Mesenchymal stem cell (in vitro differentiated cells and primary cell): ENCODE results near the gene ITGB3.

Source experiments
- DNase-seq: peaks from one replicate; pipeline ENCODE4 v3.0.0-alpha.2; 2013
- H2AFZ ChIP-seq: one replicate; pipeline ENCODE4 v1.6.1; 2013; ENCODE audit warnings: low read depth, mild to moderate bottlenecking, control low read depth, inconsistent platforms, low read length, moderate library complexity
- H2AK5ac ChIP-seq: 2 replicates; pipeline ENCODE4 v1.6.1; 2013; ENCODE audit warnings: low read length, moderate library complexity, mild to moderate bottlenecking, inconsistent platforms; ENCODE audit not compliant: severe bottlenecking
- H2BK120ac ChIP-seq: one replicate; pipeline ENCODE4 v1.6.1; 2013; ENCODE audit warnings: low read depth, mild to moderate bottlenecking, inconsistent platforms, low read length, moderate library complexity
- H2BK12ac ChIP-seq, 2 experiments: one replicate each; pipeline ENCODE4 v1.6.1; 2013; ENCODE audit warnings: inconsistent platforms in 2 of 2, low read length in 2 of 2, mild to moderate bottlenecking in 2 of 2, moderate library complexity in 2 of 2, control low read depth in 1 of 2
- H2BK15ac ChIP-seq: one replicate; pipeline ENCODE4 v1.6.1; 2013; ENCODE audit warnings: mild to moderate bottlenecking, low read depth, inconsistent platforms; ENCODE audit not compliant: poor library complexity, severe bottlenecking
- H2BK5ac ChIP-seq: 2 replicates; pipeline ENCODE4 v1.6.1; 2013; ENCODE audit warnings: low read depth, mild to moderate bottlenecking, low read length, control low read depth, inconsistent platforms; ENCODE audit not compliant: poor library complexity, severe bottlenecking
- H3K14ac ChIP-seq, 2 experiments: one replicate each; pipeline ENCODE4 v1.6.1; 2013; ENCODE audit warnings: inconsistent platforms in 2 of 2, low read length in 2 of 2, control low read depth in 1 of 2, mild to moderate bottlenecking in 1 of 2, moderate library complexity in 1 of 2
- H3K18ac ChIP-seq, 2 experiments: one replicate each; pipeline ENCODE4 v1.6.1; 2013; ENCODE audit warnings: inconsistent platforms in 2 of 2, low read length in 2 of 2, control low read depth in 1 of 2, low read depth in 1 of 2, mild to moderate bottlenecking in 1 of 2
- H3K23ac ChIP-seq, 2 experiments: one replicate each; pipeline ENCODE4 v1.6.1; 2013; ENCODE audit warnings: inconsistent platforms in 2 of 2, low read length in 2 of 2, mild to moderate bottlenecking in 2 of 2, moderate library complexity in 2 of 2, control low read depth in 1 of 2
- H3K27ac ChIP-seq: 2 replicates; pipeline ENCODE4 v1.5.1; 2013; ENCODE audit warnings: mild to moderate bottlenecking, moderate library complexity, low read length, control low read depth, inconsistent platforms; ENCODE audit not compliant: poor library complexity, severe bottlenecking
- H3K27me3 ChIP-seq, 2 experiments: 2 replicates each; pipeline versions ENCODE4 v1.6.1 to v1.7.0; 2013; ENCODE audit warnings: low read length in 2 of 2, mild to moderate bottlenecking in 2 of 2, moderate library complexity in 2 of 2, control low read depth in 1 of 2, inconsistent platforms in 1 of 2; ENCODE audit not compliant: control insufficient read depth in 1 of 2, insufficient read depth in 1 of 2
- H3K36me3 ChIP-seq, 2 experiments: 2 replicates each; pipeline versions ENCODE4 v1.6.1 to v1.7.0; 2013; ENCODE audit warnings: low read length in 2 of 2, control low read depth in 1 of 2, inconsistent platforms in 1 of 2, low read depth in 1 of 2, mild to moderate bottlenecking in 1 of 2; ENCODE audit not compliant: insufficient read depth in 2 of 2, control insufficient read depth in 1 of 2
- H3K4ac ChIP-seq, 2 experiments: one replicate each; pipeline ENCODE4 v1.6.1; 2013; ENCODE audit warnings: inconsistent platforms in 2 of 2, low read length in 2 of 2, mild to moderate bottlenecking in 2 of 2, moderate library complexity in 2 of 2, control low read depth in 1 of 2, low read depth in 1 of 2
- H3K4me1 ChIP-seq: 2 replicates; pipeline ENCODE4 v1.6.1; 2013; ENCODE audit warnings: low read depth, low read length, control low read depth; ENCODE audit not compliant: control insufficient read depth, insufficient read depth
- H3K4me2 ChIP-seq: 2 replicates; pipeline ENCODE4 v1.6.1; 2013; ENCODE audit warnings: low read length, mild to moderate bottlenecking, inconsistent platforms; ENCODE audit not compliant: poor library complexity, severe bottlenecking
- H3K4me3 ChIP-seq, 2 experiments: 2 replicates each; pipeline versions ENCODE4 v1.5.1 to v1.7.0; 2013; ENCODE audit warnings: low read length in 2 of 2, mild to moderate bottlenecking in 2 of 2, control low read depth in 1 of 2, low read depth in 1 of 2; ENCODE audit not compliant: insufficient read depth in 1 of 2
- H3K79me1 ChIP-seq: replicated peaks from 2 replicates; pipeline ENCODE4 v1.6.1; 2013; ENCODE audit warnings: mild to moderate bottlenecking, control low read depth, low read length, inconsistent platforms; ENCODE audit not compliant: poor library complexity, severe bottlenecking
- H3K9ac ChIP-seq: 2 replicates; pipeline ENCODE4 v1.7.0; 2013; ENCODE audit warnings: mild to moderate bottlenecking, low read length, moderate library complexity
- H3K9me3 ChIP-seq: 2 replicates; pipeline ENCODE4 v1.7.0; 2013; ENCODE audit warnings: mild to moderate bottlenecking, low read length; ENCODE audit not compliant: control insufficient read depth
- H4K8ac ChIP-seq: one replicate; pipeline ENCODE4 v1.6.1; 2013; ENCODE audit warnings: inconsistent platforms, mild to moderate bottlenecking, low read length, moderate library complexity
- H4K91ac ChIP-seq: one replicate; pipeline ENCODE4 v1.6.1; 2013; ENCODE audit warnings: mild to moderate bottlenecking, low read length, inconsistent platforms
- WGBS: methylation state at CpG from one replicate; pipeline ENCODE4 v1.1.7; 2013; ENCODE audit warnings: mixed read lengths; 5-methylcytosine and 5-hydroxymethylcytosine counted together

Gene ITGB3

DNA sequence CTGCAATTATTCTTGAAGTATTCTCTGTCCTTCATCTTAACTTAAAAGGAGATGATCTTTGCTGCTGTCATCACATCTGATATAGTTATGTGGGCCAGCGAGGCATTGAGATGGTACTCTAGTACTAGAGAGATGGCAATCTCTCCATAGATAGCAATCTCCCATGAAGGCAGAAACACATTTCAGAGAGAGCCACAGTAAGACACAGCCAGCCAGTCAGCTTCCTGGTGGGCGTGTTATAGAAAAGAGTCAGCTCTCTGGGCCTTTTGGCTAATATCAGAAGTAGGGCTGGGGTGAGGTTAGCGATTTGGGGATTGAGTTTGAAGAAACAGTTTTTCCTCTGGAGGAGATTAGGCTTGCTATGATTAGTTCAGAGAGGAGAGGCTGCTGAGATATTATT is 47.5 kb downstream of the ITGB3 start:
- no peak overlapping the region for H3K4me2 ChIP-seq

DNA sequence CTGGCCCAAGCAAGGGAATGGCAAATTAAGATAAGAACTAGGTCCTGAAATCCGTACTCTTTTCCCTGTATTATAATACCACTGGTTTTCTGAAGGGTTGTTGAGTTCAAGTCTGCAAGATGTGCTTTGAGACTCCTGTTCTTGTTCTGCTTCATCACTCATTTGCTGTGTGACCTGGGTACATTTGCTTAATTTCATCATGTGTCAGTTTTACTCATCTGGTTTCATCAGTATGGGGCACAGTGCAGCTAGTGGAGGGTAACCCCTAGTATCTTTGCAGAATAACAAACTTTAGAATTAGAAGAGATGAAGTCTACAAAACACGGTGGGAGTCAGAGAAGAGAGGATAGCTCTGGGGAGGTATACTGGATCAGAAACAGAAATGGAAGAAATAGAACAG is 48.2 kb downstream of the ITGB3 start:
- no peak overlapping the region for H4K91ac ChIP-seq
- no peak overlapping the region for H2BK15ac ChIP-seq
- H3K18ac ChIP-seq, result no peak overlapping the region
- H3K23ac ChIP-seq, result no peak overlapping the region
- peaks cover 4% of the 10 kb centered on the region for H3K9me3 ChIP-seq
- H3K9ac ChIP-seq, result no peak overlapping the region
- no peak for DNase-seq
- H3K4me3 ChIP-seq, result no peak overlapping the region
- no peak overlapping the region for H2BK12ac ChIP-seq
- peaks cover 56 to 99% of the 10 kb centered on the region in 2 experiments for H3K36me3 ChIP-seq
- no peak overlapping the region for H2BK5ac ChIP-seq
- peaks cover 9% of the 10 kb centered on the region for H3K4me1 ChIP-seq
- no peak overlapping the region for H2AK5ac ChIP-seq
- no peak overlapping the region for H4K8ac ChIP-seq
- H2BK120ac ChIP-seq, result no peak overlapping the region
- WGBS, result 100% methylated on average over 2 of the region's 2 CpGs
- H3K27ac ChIP-seq, result no peak overlapping the region
- H3K14ac ChIP-seq, result no peak overlapping the region
- no peak overlapping the region for H3K4me2 ChIP-seq
- H3K4ac ChIP-seq, result no peak overlapping the region
- no peak overlapping the region for H2AFZ ChIP-seq
- H3K79me1 ChIP-seq, result peaks cover 16% of the 10 kb centered on the region
- no peaks in the 10 kb centered on the region for H3K27me3 ChIP-seq

More for the DNA sequence above, 47.5 kb downstream of the ITGB3 start:
- Histone ChIP-seq H3K4ac (no peak overlapping the region), H2BK12ac (no peak overlapping the region), H4K91ac (no peak overlapping the region), H2AFZ (no peak overlapping the region), H3K79me1 (peaks cover 16% of the 10 kb centered on the region), H3K9ac (no peak overlapping the region), H3K9me3 (peaks cover 4% of the 10 kb centered on the region), H4K8ac (no peak overlapping the region), H3K23ac (no peak overlapping the region), H3K27ac (no peak overlapping the region), H2BK120ac (no peak overlapping the region), H2BK5ac (no peak overlapping the region), H3K4me1 (peaks cover 7% of the 10 kb centered on the region), H3K27me3 (no peaks in the 10 kb centered on the region), H3K18ac (no peak overlapping the region), H3K4me3 (no peak overlapping the region), H3K36me3 (peaks cover 58 to 99% of the 10 kb centered on the region in 2 experiments), H2AK5ac (no peak overlapping the region), H3K14ac (no peak overlapping the region), H2BK15ac (no peak overlapping the region)
- WGBS, result 94% methylated on average over 3 of the region's 3 CpGs
- no peak for DNase-seq

DNA sequence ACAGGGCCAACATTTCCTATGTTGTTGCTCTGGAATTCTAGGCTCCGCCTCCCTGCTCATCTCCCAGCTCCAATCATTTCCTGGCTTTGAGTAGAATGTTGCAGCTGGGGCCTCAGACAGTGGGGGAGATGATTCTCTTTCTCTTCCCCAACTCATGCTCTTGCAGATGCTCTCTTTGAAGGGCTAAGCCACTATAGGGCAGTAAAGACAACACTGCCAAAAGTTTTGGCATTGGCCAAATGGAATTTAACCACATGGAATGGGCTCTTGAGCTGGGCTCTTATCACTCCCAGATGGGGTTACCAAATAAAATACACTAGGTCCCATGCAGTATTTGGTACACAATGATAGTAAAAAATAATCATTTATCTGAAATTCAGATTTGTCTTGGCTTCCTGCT is 50.6 kb downstream of the ITGB3 start:
- H2BK5ac ChIP-seq, result no peak overlapping the region
- H2AFZ ChIP-seq, result no peak overlapping the region
- 100% methylated on average over 1 of the region's 1 CpG for WGBS
- H3K18ac ChIP-seq, result no peak overlapping the region
- H3K27ac ChIP-seq, result no peak overlapping the region
- H3K4me2 ChIP-seq, result no peak overlapping the region
- H3K9ac ChIP-seq, result no peak overlapping the region
- no peak overlapping the region for H2BK15ac ChIP-seq
- no peak overlapping the region for H3K4ac ChIP-seq
- H2BK12ac ChIP-seq, result no peak overlapping the region
- H3K23ac ChIP-seq, result no peak overlapping the region
- DNase-seq, result no peak
- peak overlapping the region; percentile 40 for H2AK5ac ChIP-seq
- peaks cover 12% of the 10 kb centered on the region for H3K79me1 ChIP-seq
- H4K8ac ChIP-seq, result no peak overlapping the region
- peaks cover 4% of the 10 kb centered on the region for H3K9me3 ChIP-seq
- H3K14ac ChIP-seq, result no peak overlapping the region
- no peaks in the 10 kb centered on the region for H3K27me3 ChIP-seq
- no peak overlapping the region for H3K4me3 ChIP-seq
- peaks cover 9% of the 10 kb centered on the region for H3K4me1 ChIP-seq
- no peak overlapping the region for H4K91ac ChIP-seq
- peaks cover 55 to 96% of the 10 kb centered on the region in 2 experiments for H3K36me3 ChIP-seq
- no peak overlapping the region for H2BK120ac ChIP-seq

DNA sequence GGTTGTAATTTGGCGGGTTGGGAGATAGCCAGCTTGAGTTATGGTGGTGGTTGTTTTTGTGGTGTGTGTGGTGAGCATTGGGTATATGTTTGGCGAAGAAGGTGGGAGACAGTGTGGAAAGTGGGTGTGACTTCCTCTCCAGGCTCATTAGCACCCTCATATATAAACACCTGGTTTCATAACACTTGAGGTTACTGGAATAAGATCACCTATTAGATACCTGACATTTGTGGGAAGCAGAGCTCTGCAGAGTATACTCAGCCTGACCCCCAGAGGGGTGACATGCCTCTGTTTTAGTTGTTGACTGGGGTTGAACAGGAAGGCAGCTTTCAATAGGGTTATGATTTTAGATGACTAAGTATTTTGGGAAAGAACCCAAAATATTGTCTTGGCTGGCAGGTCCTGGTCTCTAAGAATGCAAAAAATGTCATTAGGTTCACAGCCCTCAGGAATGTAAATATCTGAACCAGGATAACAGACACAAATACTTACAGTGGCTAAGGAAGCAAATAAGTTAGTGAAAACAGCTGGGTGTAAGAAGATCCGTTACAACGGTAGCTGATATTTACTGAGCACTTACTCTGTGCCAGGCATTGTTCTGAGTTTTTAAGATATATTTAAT is 51.8 kb downstream of the ITGB3 start:
- H3K4me3 ChIP-seq, result no peak overlapping the region
- no CpG with 5 or more reads among the region's 4 CpGs for WGBS
- H3K14ac ChIP-seq, result no peak overlapping the region
- no peak overlapping the region for H3K23ac ChIP-seq
- peak overlapping the region in 1 of 2 experiments; percentile 40 for H3K18ac ChIP-seq
- no peak overlapping the region for H2AFZ ChIP-seq
- no peak overlapping the region for H2BK12ac ChIP-seq
- no peak overlapping the region for H2BK120ac ChIP-seq
- H3K27ac ChIP-seq, result peak overlapping the region; percentile 92
- DNase-seq, result peak; percentile 61
- no peak overlapping the region for H3K4me2 ChIP-seq
- peak overlapping the region; percentile 25 for H2BK5ac ChIP-seq
- H2BK15ac ChIP-seq, result no peak overlapping the region
- peaks cover 54 to 96% of the 10 kb centered on the region in 2 experiments for H3K36me3 ChIP-seq
- H2AK5ac ChIP-seq, result peak overlapping the region; percentile 12
- no peak overlapping the region for H4K91ac ChIP-seq
- peaks cover 4% of the 10 kb centered on the region for H3K9me3 ChIP-seq
- no peak overlapping the region for H3K4ac ChIP-seq
- no peak overlapping the region for H4K8ac ChIP-seq
- no peaks in the 10 kb centered on the region for H3K27me3 ChIP-seq
- H3K79me1 ChIP-seq, result peaks cover 11% of the 10 kb centered on the region
- peak overlapping the region; percentile 44 for H3K9ac ChIP-seq
- H3K4me1 ChIP-seq, result peaks cover 9% of the 10 kb centered on the region
